SHP77 treated with DMSO at 0.1 percent for 48 hours (cell line): ENCODE results near the gene BMI1.
A peak's percentile ranks its signal among the peaks of the same experiment; 100 is the strongest.
"Not testable (repeated sequence)": the region's sequence is repeated elsewhere in the genome, so short reads cannot be mapped to it uniquely, and the experiment has no call there.

Source experiments
- DNase-seq: peaks from one replicate; lab custom pipeline; 2025; lab: John Stamatoyannopoulos, UW

The BMI1 gene

DNA sequence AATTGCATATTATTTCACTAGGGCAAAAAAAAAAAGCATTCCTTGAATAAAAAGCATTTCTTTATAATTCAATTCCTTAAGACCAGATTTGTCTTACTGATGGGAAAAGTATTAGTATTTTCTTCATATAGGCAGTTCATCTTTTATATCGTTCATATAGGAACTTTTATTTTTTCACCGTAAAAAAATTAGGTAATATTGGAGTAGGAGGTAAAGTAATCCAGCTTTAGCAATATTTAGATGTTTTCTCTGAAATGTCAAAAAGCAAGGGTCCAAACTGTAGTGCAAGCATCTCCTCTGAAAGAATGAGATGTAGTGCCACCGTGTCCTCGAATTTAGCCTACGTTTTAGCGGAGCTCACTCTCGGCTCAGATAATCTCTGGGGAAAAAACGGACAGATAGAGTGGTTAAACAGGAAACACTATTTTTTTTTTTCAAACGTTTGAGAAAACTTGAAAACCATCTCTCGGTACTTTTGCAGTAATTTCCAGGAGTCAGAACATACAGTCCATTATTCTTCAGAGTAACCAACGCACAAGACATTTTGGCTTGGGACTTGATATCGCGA, 18.9 kb downstream of the BMI1 start:
- DNase-seq = no peak

DNA sequence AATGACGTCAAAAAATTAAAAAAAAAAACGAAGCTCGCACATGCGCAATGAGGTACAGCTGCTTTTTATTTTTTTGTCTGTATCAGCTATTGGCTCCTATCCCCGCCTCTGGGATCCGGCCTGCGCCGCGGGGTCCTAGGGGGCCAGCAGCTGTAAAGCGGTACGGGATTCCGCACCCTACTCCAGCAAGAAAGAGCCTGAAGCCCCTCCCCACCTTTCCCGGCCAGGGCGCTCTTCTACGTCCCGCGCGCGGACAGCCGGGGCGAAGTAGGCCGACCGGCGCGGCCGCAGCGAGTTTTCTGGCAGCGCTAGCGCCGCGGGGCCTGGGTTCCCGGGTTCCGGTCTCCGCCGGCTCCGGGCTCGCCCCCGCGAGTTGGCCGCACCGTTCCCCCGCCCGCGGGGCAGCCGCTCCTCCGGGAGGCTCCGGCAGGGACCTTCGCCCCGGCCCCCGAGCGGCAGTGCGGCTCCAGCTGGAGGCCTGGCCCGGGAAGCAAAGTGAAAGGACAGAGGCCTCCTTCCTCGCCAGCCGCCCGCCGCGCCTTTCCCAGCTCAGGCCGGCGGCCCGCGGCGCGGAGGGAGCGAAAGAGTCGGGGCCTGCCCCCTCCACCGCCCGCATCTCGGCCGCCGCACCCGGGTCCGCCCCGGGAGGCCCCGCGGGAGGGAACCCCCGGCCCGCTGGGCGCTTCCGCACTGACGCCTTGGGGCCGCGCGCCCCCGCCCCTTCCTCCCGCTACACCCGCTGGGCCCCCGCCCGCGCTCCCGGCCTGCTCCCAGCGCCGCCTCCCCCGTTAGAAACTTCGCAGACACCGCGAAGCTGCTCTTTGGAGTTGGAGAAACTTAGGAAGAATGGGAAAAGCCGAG, 19.7 kb downstream of the BMI1 start:
- DNase-seq = peak; percentile 85

DNA sequence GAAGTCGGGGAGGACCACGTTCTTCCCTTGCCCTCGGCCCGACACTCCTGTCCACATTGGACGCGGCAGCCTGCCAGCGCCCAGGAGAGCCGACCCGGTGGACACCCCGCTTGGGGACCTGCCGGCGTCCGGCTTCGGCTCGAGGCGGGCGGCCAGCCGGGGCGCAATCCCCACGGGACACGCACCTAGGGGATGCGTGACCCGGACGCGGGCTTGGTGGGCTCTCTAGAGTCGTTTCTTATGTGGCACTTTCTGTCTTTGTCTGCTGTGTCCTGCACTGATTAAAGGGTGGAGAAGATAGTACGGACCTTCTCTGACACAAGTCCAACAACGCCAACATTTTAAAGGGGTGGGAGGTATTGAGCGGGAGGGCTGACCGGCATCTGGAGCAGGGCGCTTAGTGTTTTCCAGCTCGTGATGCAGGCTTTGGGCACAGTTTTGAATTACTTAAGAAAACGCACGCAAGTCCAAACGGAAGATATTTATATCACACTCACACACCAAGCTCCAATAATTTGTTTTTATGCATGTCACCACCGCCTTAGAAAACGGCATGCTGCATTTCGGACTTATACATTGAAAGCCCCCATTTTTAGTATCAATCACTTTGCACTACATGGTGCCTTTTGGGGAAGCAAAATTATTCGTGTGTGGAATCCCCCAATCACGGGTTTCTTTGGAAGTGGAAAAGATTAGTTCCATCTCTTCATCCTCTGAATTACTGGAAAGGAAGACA, 20.5 kb downstream of the BMI1 start:
- no peak for DNase-seq

DNA sequence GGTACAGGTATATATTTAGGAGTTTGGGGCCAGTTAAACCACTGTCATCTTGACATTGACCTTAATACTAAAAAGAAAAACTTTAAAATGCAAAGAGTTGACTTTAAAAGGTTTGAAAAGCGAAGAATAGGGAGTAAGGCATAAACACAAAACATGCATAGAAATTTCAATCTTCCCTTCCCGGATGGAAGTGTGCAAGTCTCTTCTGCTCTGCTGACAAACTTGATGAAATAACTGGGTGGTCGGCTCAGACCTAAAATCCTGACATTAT, 21.0 kb downstream of the BMI1 start:
- DNase-seq = no peak

DNA sequence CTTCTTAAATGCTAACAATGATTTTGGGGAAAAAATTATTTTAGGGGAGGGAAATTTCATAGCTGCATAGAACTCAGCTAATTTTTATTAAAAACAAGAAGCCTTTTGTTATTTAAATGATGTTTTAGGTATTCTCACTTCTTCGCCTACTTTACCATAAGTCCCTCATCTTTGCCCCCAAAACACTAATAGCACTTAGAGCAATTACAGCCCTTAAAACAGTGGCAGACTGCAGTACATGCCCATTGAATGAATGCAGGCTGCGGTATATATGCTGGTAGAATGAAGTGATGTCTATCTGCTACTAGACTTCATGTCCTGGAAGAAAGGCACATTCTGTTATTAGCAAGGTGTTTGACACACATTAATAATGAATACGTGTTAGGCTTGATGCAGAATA, 21.5 kb downstream of the BMI1 start:
- DNase-seq = no peak

DNA sequence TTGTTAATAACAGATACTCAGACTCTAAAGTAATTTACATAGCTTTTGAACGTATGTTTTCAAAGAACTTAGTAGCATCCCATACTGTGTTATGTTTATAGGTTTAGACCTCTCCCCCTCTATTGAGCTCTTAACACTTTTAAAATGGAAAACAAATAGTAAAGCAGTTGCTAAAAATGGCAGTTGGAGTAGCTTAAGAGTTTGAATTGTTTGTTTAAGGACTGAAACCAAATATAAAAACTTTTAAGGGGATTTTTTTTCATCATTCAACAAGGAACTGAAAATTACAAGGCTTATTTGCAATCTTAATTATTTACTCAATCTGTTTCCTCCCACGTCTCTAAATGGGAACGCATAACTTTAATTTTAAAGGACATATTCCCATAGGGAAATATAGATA, 22.8 kb downstream of the BMI1 start:
- DNase-seq = no peak

DNA sequence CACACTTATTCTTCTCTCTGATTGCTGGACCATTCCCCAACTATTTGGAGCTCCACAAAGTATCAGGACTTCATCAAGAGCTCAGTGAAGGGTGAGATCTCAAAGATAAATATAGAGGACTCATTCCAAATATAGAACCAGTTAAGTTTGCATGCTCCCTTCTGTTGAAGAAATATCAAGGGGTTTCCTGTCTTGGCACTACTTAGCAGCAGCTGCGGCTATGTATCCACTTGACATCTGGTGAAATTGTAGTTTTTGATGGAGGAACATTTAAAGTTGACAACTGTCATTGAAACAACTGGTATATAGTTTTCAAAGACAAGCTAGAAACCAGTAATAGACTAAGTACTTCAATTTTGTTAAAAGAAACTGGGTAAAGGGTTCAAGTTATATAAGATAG, 23.4 kb downstream of the BMI1 start:
- DNase-seq = no peak

DNA sequence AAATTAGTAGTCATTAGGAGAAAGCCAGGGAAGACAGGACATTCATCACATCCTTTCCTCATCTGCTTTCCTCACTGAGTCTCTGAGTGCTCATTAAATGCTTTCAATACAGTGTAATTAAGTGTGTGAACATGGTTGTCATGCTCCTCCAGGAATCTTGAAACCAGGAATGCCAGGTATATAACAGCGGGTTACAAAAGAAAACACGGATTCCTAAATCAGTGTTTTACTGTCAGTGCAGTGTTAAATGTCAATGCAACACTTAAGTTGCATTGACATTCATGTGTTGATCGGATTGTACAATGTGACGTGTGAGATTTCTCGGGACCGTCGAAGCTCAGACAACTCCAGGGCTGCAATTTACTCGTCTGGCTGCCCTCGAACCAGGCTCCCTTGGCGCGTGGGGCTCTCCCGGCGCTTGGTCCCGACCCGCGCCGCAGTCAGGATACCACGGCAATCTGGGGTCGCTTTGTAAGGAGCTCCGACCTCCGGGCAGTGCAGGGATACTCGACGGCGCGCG, 23.9 kb downstream of the BMI1 start:
- no peak for DNase-seq

DNA sequence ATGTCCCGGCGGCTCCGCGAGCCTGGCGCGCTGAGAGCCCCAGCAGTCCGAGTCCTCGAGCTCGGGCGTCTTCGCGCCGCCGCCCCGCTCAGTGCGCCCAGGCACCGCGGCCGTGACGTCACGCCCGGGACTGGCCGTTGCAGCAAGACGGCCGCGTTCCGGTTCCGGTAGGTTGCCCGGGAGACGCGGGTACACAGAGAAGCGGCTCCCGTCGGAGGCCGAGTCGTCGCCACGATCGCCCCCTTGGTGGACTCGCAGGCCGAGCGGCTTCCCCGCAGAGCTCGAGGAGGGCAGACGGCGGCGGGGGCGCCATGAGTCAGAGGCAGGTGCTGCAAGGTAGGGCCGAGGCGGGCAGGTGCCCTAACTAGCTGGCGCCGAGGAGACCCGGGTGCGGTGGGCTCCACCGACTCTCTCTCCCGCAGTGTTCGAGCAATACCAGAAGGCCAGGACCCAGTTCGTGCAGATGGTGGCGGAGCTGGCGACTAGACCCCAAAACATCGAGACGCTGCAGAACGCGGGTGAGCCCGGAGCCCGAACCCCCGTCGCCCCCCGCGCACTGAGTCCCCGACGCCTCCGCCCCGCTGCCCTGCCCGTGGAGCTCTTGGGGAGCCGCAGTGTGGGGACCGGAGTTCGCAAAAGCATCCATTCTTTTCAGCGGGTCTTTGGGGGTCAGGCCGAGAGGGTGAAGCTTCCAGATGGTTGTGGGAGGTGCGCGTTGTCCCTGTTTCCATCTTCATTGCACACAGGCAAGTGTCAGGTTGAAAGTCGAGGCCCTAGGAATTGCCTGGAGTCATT, 24.6 kb downstream of the BMI1 start, which contains the start of gene SPAG6:
TSS of gene SPAG6 (plus strand) at position 196 of the 795 bp plus-strand sequence. CDS start at position 312, 116 bp downstream.
- DNase-seq = no peak

DNA sequence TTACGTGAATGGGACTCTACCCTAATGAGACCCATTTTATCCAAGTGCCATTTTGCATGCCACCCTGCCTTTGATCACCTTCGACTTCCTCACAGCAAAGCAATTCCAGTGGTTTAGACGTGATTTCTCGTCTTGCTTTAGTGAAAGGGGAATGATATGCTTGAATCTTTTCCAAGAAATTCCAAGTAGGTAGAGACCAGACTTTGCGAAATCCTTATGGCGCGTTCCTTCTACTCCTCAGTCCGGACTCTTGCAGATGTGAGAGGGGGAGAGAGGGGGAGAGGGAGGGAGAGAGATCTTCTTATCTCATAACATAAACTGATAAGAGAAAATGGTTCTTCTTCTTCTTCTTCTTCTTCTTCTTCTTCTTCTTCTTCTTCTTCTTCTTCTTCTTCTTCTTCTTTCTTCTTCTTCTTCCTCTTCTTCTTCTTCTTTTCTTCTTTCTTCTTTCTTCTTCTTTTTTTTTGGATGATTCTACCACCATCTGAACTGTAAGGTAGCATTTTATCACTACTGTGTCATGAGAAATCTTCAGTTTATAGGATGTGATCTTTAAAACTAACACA, 25.3 kb downstream of the BMI1 start:
- no peak for DNase-seq

DNA sequence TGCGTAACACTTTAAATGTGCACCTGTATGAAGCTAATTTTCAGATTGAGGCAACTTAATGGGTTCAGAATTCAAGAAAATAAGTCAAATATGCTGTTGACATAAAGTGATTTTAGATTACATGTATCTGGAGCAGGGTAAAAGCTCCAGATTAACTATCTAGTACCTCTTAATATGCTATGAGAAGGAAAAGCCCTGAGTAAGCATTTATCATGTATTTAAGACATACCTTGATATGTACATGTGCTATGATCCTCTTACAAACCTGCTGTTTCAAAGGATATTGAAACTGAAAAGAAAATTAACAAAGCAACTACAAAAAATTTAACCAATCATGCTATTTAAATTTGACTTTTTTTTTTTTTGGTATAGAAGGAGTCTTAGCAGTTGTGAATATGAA, 28.9 kb downstream of the BMI1 start:
- no peak for DNase-seq

DNA sequence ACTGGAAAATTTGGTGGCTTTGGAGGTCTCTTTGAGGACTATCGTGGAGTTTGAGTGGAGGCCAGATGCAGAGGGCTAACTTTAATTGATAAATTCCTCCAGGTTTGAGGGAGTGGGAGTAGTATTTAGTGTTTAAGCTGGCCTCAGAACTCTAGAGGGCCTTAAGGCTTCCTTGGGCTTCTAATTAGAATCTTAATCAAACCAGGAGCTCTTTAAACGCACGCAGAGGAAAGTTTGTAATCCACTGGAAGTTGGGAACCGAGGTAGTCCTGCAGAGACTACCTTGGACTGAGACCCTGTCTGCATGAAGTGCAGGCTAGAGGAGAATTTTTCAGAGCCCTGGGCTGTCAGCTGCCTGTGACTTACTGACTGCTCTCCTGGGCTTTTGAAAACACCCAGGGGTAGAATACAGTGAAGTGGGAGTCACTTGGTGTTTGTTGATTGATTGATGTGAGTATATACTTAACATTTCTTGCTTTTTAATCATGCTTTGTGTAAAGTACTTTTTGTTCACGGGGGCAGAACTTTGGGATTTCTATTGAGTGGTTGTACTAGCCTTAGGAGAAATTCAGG, 30.3 kb downstream of the BMI1 start:
- no peak for DNase-seq

DNA sequence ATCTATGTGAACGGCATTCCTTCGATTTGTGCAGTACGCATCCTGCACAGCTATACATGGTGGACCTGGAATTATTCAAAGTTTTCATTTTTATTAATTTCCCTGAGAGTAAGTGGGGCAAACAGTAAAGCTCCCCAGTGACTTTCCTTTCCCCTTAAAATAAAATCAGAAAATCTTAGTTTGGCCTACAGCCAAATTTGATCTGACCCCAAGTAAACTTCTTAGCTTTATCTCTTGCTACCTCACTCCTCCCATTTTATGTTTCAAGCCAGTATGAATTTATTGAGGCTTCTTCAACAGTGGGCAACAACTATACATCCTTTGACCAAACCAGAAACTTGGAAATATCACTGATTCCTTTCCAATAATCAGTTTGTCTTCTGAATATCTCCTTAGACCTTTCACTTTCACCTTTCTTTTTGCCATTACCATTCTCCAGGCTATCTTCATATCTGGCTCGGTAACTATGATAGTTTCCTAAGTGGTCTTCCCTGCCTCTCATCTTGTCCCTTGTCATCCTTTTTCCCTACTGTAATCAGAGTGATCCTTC, 35.5 kb downstream of the BMI1 start:
- no peak for DNase-seq

DNA sequence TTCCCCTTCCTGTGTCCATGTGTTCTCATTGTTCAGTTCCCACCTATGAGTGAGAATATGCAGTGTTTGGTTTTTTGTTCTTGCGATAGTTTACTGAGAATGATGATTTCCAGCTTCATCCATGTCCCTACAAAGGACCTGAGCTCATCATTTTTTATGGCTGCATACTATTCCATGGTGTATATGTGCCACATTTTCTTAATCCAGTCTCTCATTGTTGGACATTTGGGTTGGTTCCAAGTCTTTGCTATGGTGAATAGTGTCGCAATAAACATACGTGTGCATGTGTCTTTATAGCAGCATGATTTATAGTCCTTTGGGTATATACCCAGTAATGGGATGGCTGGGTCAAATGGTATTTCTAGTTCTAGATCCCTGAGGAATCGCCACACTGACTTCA, 36.9 kb downstream of the BMI1 start:
- not testable (repeated sequence) for DNase-seq

DNA sequence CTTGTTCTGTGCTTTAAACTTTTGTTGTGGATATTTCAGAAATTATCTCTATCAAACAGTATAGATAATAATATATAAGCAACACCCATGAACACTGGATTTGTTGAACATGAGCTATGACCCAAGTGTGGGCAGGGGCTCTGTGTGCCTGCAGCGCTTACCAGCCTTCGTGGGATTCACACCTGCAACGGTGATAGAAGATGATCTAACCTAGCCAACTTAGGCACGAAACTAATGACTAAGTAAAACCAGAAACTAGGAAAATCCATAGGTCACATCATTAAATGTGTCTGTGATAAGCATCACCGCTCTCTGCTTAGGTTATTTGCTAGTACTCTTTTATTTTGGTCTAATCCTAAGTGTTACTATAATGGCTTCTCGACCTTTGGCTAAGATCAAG, 42.4 kb downstream of the BMI1 start:
- no peak for DNase-seq

DNA sequence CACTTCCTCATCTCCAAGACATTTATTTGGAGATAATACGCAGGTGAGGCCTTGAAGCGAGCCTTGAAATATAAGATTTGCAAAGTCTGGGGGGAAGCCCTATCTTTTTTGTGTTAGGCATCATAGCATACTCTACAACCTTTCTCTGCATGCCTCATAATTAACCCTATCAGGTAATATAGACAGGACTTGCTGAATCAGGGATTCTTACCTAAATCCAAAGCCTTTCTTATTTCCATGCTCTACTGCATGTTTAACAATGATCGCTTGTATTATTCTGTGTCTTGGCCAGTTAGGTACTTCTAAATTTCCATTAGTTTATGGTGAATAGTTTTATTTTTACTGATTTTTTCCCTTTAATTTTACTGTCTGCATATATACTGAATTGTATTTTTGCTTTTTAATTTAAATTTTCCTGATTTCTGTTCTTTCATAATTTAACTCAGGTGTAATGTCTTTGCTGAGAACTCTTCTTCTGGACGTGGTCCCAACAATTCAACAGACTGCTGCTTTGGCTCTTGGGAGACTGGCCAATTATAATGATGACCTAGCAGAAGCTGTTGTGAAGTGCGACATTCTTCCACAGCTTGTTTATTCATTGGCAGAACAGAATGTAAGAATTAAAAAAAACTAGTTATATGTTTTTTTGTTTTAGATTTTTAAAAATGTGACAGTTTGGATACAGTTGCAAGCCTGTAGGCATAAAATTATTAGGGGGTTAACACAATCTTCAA, 43.7 kb downstream of the BMI1 start:
- no peak for DNase-seq

DNA sequence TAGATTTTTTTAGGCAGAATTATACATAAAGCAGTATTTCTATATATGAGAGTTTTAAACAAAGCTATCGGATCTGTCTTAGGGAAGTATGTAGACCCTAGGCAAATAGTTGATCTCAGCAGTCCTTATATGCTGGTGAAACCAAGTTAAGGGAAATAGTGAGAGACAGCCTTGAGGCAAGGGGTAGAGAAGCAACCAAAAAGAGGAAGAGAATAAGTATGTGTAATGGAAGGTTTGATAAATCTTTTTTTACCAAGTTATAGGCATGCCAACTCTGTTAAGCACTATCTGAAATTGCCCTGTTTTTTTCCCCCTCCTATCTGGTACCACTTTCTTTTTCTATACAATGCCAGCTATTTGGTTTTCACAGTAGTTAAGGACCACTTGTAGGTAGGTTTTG, 44.3 kb downstream of the BMI1 start:
- DNase-seq = no peak

DNA sequence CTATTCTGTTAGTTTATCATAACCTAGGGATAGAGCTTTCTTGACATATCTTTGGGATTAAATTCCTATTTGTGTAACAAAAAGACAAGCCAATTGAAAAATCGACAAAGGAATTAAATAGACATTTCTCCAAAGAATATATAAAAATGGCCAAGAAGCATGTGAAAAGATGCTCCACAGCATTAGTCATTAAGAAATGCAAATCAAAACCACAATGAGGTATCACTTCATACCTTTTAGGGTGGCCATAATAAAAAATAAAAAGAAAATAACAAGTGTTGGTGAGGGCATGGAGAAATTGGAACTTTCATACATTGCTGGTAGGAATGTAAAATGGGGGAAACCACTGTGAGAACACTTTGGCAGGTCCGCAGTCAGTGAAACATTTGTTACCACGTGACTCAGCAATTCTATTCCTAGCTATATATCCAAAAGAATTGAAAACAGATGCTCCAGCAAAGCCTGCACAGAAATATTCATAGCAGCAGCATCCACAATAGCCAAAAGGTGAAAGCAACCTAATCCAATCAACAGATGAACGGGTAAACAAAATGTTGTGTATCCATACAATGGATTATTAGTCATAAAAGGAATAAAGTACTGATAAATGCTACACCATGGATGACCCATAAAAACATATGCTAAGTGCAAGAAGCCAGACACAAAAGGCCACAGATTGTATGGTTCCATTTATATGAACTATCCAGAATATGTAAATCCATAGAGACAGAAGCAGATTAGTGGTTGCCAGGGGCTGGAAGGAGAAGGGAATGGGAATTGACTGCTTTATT, 44.9 kb downstream of the BMI1 start:
- DNase-seq = no peak

DNA sequence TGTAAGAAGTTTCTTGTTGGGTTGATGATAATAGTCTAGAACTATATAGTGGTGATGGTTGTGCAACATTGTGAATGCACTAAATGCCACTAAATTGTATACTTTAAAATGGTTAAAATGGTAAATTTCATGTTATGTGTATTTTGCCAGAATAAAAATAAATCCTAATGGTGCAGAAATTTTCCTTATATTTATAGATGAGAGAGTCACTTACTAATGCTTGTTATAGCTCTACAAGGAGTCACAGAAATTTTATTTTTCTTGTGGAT, 45.5 kb downstream of the BMI1 start:
- DNase-seq = no peak

DNA sequence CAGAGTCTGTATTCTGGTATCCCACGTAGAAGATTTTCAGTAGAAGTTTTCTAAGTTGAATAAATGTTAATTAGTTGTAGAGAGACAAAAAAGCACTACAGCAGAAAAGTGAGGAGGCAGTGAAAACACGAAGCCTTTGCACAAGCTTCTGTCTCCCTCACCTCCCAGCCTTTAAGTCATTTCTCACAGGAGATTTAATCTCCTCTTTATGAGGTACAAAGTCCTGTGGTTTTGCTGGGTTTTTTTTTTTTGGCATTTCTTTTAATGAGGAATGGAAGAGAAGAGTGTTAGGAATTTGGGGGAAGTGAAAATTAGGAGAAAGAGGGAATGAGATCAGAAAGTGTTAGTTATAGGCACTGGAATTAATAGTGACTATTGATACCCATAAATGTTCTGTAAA, 45.9 kb downstream of the BMI1 start:
- DNase-seq = no peak
